ENCODE data around the gene RIC1.
"Not testable (repeated sequence)": the region's sequence is repeated elsewhere in the genome, so short reads cannot be mapped to it uniquely, and the experiment has no call there.

Gene RIC1

GRCh38 chr9:5790923-5791322, 162.0 kb downstream of the RIC1 start:
- no peak for DNase-seq

DNA sequence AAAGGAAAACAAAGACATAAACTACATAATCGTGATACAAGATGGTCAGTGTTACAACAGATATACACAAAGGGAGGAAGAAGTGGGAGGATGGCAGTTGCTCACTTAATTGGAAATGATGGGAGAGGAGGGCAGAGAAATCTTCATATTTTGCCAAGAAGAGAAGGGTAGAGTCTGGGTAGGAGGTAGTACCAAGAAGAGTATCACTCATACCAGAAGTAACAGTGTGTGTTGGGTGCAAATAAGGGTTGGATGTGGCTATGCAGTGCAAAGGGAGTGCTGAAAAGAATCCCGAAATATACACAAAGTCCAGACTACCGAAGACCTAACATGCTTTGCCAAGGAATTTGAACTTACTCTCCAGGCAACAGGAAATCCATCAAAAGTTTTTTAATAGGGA, 163.0 kb downstream of the RIC1 start:
- no peak for DNase-seq

DNA sequence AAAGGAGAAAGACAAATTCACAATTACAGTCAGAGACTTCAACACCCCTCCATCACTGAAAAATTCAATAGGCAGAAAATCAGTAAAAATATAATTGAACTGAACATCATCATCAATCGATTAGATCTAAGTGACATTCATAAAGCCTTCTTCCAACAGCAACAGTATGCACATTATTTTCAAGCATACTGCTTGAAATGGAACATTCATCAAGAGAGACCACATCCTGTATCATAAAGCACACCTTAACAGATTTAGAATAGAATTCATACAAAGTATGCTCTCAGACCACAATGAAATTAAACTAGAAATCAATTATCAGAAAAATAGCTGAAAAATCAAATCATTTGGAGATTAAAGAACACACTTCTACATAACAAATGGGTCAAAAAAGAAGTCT, 164.9 kb downstream of the RIC1 start:
- DNase-seq = no peak

GRCh38 chr9:5796298-5796697, 167.4 kb downstream of the RIC1 start:
- DNase-seq = no peak

DNA sequence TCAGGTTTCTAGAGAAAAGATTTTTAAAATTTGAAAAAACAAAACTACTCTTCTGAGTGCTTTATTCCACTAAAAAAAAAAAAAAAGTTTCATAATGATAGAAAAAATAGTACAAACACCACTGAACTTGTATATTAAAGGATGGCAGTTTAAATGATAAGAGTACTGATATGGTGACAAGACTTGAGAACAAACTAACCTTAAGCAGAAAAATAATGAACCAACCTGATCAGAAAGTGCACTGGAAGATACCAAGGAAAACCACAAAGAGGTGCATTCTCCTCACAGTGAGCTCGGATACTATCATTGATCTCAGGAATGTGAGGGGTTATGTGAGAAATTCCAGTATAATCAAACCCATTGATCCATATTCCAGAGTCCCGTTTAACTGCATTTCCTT, 169.7 kb downstream of the RIC1 start:
- no peak for DNase-seq

DNA sequence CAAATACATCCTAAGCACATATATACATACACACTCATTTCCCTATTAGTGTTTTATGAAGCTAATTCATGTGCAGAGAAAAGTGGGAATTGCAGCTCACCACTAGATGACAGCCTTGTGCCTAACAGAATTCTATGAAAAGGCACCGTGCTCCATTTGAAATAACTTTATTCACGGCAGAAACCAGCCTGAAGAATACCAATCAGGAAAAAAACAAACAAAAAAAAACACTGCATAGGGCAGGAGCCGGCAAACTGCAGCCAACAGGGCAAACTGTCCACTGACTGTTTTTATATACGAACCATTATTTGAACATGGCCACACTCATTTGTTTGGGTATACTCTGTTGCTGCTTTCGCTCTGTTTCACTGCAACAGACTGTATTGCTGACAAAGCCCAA, 170.4 kb downstream of the RIC1 start:
- no peak for DNase-seq

DNA sequence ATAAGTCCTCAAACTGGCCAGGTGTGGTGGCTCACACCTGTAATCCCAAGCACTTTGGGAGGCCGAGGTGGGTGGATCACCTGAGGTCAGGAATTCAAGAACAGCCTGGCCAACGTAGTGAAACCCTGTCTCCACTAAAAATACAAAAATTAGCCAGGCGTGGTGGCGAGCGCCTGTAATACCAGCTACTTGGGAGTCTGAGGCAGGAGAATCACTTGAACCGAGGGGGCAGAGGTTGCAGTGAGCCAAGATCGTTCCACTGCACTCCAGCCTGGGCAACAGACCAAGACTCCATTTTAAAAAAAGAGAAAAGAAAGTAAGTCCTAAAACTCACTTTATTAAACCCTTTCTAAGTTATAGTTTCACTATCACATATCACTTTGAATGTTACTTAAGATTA, 171.5 kb downstream of the RIC1 start:
- not testable (repeated sequence) for DNase-seq

DNA sequence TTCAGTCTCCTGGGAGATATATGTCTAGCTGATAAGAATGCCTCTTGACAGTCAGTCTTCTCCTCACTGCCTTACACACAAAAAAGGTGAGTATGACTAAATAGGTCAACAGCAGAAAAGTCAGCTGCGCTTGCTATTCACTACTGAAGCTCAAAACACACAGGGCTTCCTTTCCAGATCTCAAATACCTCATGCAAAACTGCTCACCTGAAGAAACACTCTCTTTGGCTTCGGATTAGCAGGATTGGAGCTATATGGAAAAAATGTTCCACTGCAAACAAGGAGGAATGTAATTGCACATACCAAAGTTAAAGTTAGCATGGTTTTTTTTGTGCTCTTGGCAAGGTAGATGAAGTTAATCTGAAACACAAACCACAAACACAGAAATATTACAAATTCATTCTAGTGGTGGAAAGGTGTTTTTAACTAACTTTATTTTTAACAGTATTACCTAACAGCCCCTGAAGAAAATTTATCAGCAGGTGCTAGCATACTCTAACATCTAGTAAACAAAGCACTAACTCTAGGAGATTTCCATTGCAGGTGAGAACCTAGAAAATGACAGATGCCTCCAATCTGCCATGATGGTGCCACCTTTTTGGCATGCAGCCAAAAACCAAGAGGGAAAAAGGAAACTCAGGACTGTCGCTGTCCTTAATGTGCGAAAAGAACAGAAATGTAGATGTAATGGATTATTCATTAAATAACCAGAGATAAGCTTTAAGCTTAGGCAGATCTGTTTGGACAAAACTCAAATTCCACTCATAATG, 172.2 kb downstream of the RIC1 start:
- DNase-seq = no peak

DNA sequence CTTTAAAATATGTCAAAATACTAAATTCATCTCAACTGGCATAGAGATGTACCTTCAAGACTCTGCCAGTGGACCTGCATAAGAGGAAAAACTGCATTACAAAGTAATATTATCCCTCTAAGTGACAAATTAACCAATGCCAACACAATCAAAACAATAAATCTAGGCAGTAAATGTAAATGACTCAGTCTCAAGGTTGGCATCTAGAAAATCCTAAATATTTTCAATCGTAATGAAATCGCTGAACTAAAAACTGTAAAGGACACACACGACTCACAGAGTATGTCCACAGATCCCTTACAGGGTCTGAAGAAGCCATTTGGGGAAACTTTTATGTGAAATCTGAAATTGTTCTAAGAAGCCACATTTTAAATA, 172.8 kb downstream of the RIC1 start:
- no peak for DNase-seq

GRCh38 chr9:5805478-5805877, 176.6 kb downstream of the RIC1 start:
- DNase-seq = no peak

DNA sequence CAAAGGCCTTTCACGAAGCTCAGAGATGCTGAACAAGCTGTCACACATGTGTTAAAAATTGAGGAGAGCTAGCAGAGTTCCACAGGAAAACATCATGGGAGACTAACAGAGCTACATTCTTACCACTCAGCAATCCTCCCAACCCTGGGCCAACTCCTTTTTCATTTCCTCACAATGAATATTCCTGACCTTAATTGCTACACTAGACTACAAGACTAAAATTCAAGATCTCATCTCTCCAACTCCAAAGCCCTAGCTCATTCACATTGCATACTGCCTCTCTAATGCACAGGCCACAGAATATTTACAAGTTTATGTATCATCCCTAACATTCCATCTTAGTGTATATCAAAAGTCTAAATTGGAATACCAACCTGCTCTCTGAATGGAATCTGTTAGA, 182.8 kb downstream of the RIC1 start:
- no peak for DNase-seq

GRCh38 chr9:5813824-5814223, 184.9 kb downstream of the RIC1 start:
- DNase-seq = no peak

DNA sequence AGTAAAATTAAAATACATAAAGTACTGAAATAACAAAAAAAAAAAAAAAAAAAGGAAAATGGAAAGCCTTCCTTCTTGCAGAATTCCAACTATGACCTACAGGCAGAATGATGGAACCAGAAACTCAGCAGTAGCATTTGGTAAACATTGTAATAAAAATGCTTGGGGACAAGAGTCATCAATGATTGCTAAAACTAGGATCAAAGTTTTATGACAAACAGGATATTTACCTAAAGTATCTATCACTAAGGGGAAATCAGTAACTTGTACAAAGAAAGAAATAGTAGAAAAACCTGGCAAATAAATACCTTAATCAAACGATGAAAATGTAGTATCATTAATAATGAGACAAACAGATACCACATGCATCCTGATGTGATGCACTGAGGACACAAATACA, 186.6 kb downstream of the RIC1 start:
- DNase-seq = no peak

DNA sequence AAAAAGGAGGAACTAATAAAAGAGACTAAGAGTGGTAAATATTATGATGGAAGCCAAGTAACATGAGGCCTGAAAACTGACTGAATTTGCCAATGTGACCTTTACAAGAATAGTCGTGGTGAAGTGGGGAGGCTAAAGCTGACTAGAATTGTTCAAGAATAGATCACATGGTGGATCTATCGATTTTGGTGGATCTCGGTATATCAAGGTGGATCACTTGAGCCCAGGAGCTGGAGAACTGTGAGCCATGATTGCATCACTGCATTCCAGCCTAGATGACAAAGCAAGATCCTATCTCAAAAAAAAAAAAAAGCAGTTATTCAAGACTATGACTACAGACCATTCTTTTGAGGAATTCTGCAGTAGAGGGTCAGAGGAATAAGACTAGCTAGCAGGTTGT, 189.0 kb downstream of the RIC1 start:
- DNase-seq = no peak

GRCh38 chr9:5818424-5819142, 189.7 kb downstream of the RIC1 start:
- DNase-seq = no peak

DNA sequence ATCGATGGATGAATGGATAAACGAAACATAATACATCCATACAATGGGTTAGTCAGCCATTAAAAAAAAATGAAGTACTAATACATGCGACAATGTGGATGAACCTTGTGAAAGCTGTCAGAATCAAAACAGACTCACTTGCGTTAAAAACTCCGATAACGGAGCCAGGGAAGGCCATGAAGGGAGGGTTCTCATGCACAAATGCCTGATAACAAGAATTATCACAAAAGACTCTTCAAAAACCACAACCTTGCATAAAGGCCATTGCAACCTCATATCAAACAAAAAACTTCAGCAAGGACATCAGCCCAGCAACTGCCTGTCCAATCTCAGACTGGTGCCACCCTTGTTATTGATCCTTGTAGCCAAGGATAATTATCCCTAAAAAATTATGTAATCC, 190.3 kb downstream of the RIC1 start:
- DNase-seq = no peak

- DNase-seq = no peak
Measured at GRCh38 chr9:5820425-5820824, 191.5 kb downstream of the RIC1 start.

DNA sequence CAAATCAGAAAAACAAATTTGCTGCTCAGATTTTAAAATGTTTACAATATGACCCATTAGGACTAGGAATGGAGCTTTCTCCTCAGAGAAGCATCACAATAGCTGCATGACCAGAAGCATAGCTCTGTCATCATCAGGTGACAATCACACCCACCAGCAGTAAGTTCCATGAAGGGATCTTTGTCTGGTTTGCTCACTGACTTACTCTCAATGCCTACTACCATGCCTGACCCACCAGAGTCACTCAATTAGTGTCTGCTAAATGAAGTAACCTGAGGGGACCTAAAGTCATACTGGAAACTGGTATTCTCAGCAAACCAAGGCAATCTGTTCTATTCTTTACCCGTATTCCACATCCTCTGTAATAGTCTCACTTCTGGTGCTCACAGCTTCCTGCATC, 196.3 kb downstream of the RIC1 start:
- no peak for DNase-seq

All from NCI-H1930 (cell line).